SK-N-SH (cell line): Measurements from ENCODE around the gene LRP4. TPM values are rescaled to one million over a fixed set of nuclear protein-coding genes. Genes with fewer than 3 reads are reported as not detected.

Source experiments
- CTCF ChIA-PET: fragments of 300-600, 350-600 bp; formaldehyde crosslinking; extraction: SDS; loops from one replicate; lab custom pipeline; 2021; lab: Yijun Ruan, JAX
- POLR2A ChIA-PET: fragments of 350-600 bp; sonication (Branson Sonifier 250); formaldehyde crosslinking; extraction: SDS; loops from one replicate; lab custom pipeline; 2020; ENCODE audit warnings: antibody characterized with exemption, inconsistent platforms; lab: Yijun Ruan, JAX
- DNase-seq: peaks from one replicate; pipeline ENCODE4 v3.0.0; 2012
- H2AFZ ChIP-seq: fragments of 200-600 bp; sonication (generic); 2 replicates; pipeline ENCODE4 v1.8.1; 2016; ENCODE audit warnings: antibody characterized with exemption, mild to moderate bottlenecking, low read depth
- H3F3A ChIP-seq: fragments of 200-600 bp; sonication (generic); replicated peaks from 2 replicates; pipeline ENCODE3; 2016; ENCODE audit warnings: antibody characterized with exemption, mild to moderate bottlenecking; ENCODE audit not compliant: insufficient read depth
- H3K27ac ChIP-seq, 2 experiments: fragments of 200-500 bp in 1 of 2; fragments of 200-600 bp in 1 of 2; sonication (Bioruptor generic) in 1 of 2; sonication (generic), shearing (Covaris generic) in 1 of 2; 2 replicates each; pipeline versions ENCODE4 v1.5.1 to v1.6.1; 2014 to 2016; ENCODE audit warnings: low read depth in 2 of 2, inconsistent platforms in 1 of 2, low read length in 1 of 2, mild to moderate bottlenecking in 1 of 2, mixed read lengths in 1 of 2
- H3K27me3 ChIP-seq: fragments of 200-600 bp; sonication (generic), shearing (Covaris generic); 2 replicates; pipeline ENCODE4 v1.6.1; 2016; ENCODE audit warnings: mixed run types; ENCODE audit not compliant: insufficient read depth
- H3K36me3 ChIP-seq, 2 experiments: fragments of 200-500 bp in 1 of 2; fragments of 200-600 bp in 1 of 2; sonication (Bioruptor generic) in 1 of 2; sonication (generic) in 1 of 2; replicated peaks in 1 of 2; 2 replicates each; pipeline versions ENCODE3 to v1.5.1; 2014 to 2016; ENCODE audit warnings: low read length in 1 of 2, mild to moderate bottlenecking in 1 of 2; ENCODE audit not compliant: insufficient read depth in 2 of 2, control insufficient read depth in 1 of 2
- H3K4me1 ChIP-seq, 2 experiments: fragments of 200-500 bp in 1 of 2; fragments of 200-600 bp in 1 of 2; sonication (Bioruptor generic) in 1 of 2; sonication (generic), shearing (Covaris generic) in 1 of 2; 2 replicates each; pipeline versions ENCODE4 v1.5.1 to v1.6.1; 2014 to 2016; ENCODE audit warnings: low read depth in 1 of 2, low read length in 1 of 2, mixed run types in 1 of 2; ENCODE audit not compliant: insufficient read depth in 2 of 2, control insufficient read depth in 1 of 2
- H3K4me2 ChIP-seq: fragments of 200-600 bp; sonication (generic), shearing (Covaris generic); 2 replicates; pipeline ENCODE4 v1.6.1; 2017; ENCODE audit warnings: mixed run types
- H3K4me3 ChIP-seq, 2 experiments: fragments of 200-500 bp in 1 of 2; fragments of 200-600 bp in 1 of 2; sonication (Bioruptor generic) in 1 of 2; sonication (generic), shearing (Covaris generic) in 1 of 2; 2 replicates each; pipeline versions ENCODE4 v1.5.1 to v1.8.1; 2014 to 2016; ENCODE audit warnings: low read depth in 2 of 2, inconsistent platforms in 1 of 2, low read length in 1 of 2, mild to moderate bottlenecking in 1 of 2, mixed read lengths in 1 of 2, moderate library complexity in 1 of 2
- H3K79me2 ChIP-seq: fragments of 200-600 bp; sonication (generic); 2 replicates; pipeline ENCODE4 v1.8.1; 2017; ENCODE audit warnings: mild to moderate bottlenecking; ENCODE audit not compliant: insufficient read depth
- H3K9ac ChIP-seq: fragments of 200-600 bp; sonication (generic); 2 replicates; pipeline ENCODE4 v1.6.1; 2017; ENCODE audit warnings: mixed run types
- H3K9me2 ChIP-seq: fragments of 200-600 bp; sonication (generic); 2 replicates; pipeline ENCODE4 v1.6.1; 2017; ENCODE audit warnings: mixed run types
- H3K9me3 ChIP-seq: fragments of 200-600 bp; sonication (generic); 2 replicates; pipeline ENCODE4 v1.6.1; 2017; ENCODE audit warnings: mixed run types, mild to moderate bottlenecking, moderate library complexity
- H4K20me1 ChIP-seq: fragments of 200-600 bp; sonication (generic); 2 replicates; pipeline ENCODE4 v1.6.1; 2017; ENCODE audit warnings: mild to moderate bottlenecking, mixed run types; ENCODE audit not compliant: insufficient read depth
- EZH2phosphoT487 ChIP-seq: fragments of 200-600 bp; sonication (generic); IDR thresholded peaks from 2 replicates; pipeline ENCODE4 v1.6.1; 2017; ENCODE audit warnings: low read depth, mixed run types, mild to moderate bottlenecking, antibody characterized with exemption, moderate library complexity, borderline replicate concordance
- FOSL2 ChIP-seq: IDR thresholded peaks from 2 replicates; pipeline ENCODE4 v1.4.0; 2012; ENCODE audit warnings: low read depth, mild to moderate bottlenecking, moderate library complexity, borderline replicate concordance
- FOXJ3 ChIP-seq: sonication (generic); formaldehyde crosslinking; IDR thresholded peaks from 2 replicates; pipeline ENCODE4 v1.5.1; 2020; ENCODE audit warnings: mild to moderate bottlenecking, missing genetic modification reagents
- FOXM1 ChIP-seq: IDR thresholded peaks from 2 replicates; pipeline ENCODE4 v1.4.0; 2012; ENCODE audit warnings: low read depth, mild to moderate bottlenecking
- GATA2 ChIP-seq: sonication (generic); formaldehyde crosslinking; IDR thresholded peaks from 2 replicates; pipeline ENCODE4 v1.5.0; 2020; ENCODE audit warnings: mild to moderate bottlenecking, missing genetic modification reagents
- MEF2A ChIP-seq: IDR thresholded peaks from 2 replicates; pipeline ENCODE4 v1.4.0; 2012; ENCODE audit warnings: low read depth, borderline replicate concordance
- NFIC ChIP-seq: IDR thresholded peaks from 2 replicates; pipeline ENCODE4 v1.4.0; 2012; ENCODE audit warnings: borderline replicate concordance
- POLR2AphosphoS5 ChIP-seq: IDR thresholded peaks from 2 replicates; pipeline ENCODE4 v1.6.1; 2012; ENCODE audit warnings: low read depth, low read length
- RCOR1 ChIP-seq: fragments of 150-350 bp; IDR thresholded peaks from 2 replicates; pipeline ENCODE4 v1.6.1; 2017; ENCODE audit warnings: antibody characterized with exemption, low read length
- RXRA ChIP-seq: IDR thresholded peaks from 2 replicates; pipeline ENCODE4 v1.4.0; 2012; ENCODE audit warnings: low read depth, mild to moderate bottlenecking, borderline replicate concordance
- SIN3A ChIP-seq: IDR thresholded peaks from 2 replicates; pipeline ENCODE4 v1.6.1; 2012; ENCODE audit warnings: low read depth, mild to moderate bottlenecking, low read length, moderate library complexity, borderline replicate concordance
- TCF12 ChIP-seq: IDR thresholded peaks from 2 replicates; pipeline ENCODE4 v1.4.0; 2012
- TEAD4 ChIP-seq: IDR thresholded peaks from 2 replicates; pipeline ENCODE4 v1.4.0; 2012; ENCODE audit warnings: mild to moderate bottlenecking, borderline replicate concordance; ENCODE audit not compliant: insufficient read depth
- YY1 ChIP-seq: IDR thresholded peaks from 2 replicates; pipeline ENCODE4 v1.4.0; 2012; ENCODE audit warnings: low read depth, mild to moderate bottlenecking
- WGBS: methylation state at CpG from one replicate; pipeline ENCODE4 v1.1.6; 2017; ENCODE audit warnings: low lambda C conversion rate; 5-methylcytosine and 5-hydroxymethylcytosine counted together
- polyA plus RNA-seq, 3 experiments: library from polyadenylated mRNA; depleted of rRNA; stranded (reverse); fragments of >200 nt; gene quantifications; 2 replicates each; pipeline ENCODE4 v1.2.3, GENCODE V29; 2012
- TF ChIP-seq, protein P1 (sequence below): IDR thresholded peaks from 2 replicates; pipeline ENCODE4 v1.4.0; 2012; ENCODE audit warnings: low read depth, borderline replicate concordance
- TF ChIP-seq, protein P2 (sequence below): IDR thresholded peaks from 2 replicates; pipeline ENCODE4 v1.4.0; 2012; ENCODE audit warnings: low read depth, borderline replicate concordance
- TF ChIP-seq, protein P3 (sequence below): IDR thresholded peaks from 2 replicates; pipeline ENCODE4; 2012
- TF ChIP-seq, protein P4 (sequence below): IDR thresholded peaks from 2 replicates; pipeline ENCODE4 v1.4.0; 2012; ENCODE audit warnings: low read depth
- TF ChIP-seq, protein P5 (sequence below): fragments of 150-350 bp; IDR thresholded peaks from 2 replicates; pipeline ENCODE4 v1.6.1; 2017; ENCODE audit warnings: antibody characterized with exemption, low read length, low read depth, borderline replicate concordance
- TF ChIP-seq, protein P6 (sequence below): fragments of 200-600 bp; sonication (generic); IDR thresholded peaks from 2 replicates; pipeline ENCODE4 v1.6.1; 2017; ENCODE audit warnings: antibody characterized with exemption, mild to moderate bottlenecking, moderate library complexity

The LRP4 gene
- polyA plus RNA-seq, 1 of the 3 experiments (the other 2 are of a cell fraction), result 10.9 TPM

DNA sequence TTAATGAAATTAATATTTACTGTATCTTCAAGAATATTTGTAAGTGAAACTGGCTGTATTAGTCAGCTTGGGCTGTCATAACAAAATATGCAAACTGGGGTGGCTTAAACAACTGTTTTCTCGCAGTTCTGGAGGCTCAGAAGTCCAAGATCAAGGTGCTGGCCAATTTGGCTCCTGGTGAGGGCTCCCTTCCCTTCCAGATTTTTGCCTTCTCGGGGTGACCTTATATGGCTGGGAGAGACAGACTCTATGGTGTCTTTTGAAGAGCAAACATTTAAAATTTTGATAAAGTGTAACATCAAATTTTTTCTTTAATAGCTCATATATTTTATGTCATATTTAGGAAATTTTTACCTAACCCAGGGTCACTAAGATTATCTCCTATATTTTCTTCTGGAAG, 48.4 kb upstream of the LRP4 start:
- Histone ChIP-seq H3K79me2 (peaks cover 32% of the 10 kb centered on the region), H3K9me3 (no peaks in the 10 kb centered on the region), H3K27me3 (no peaks in the 10 kb centered on the region), H4K20me1 (no peaks in the 10 kb centered on the region), H3K27ac (no peak overlapping the region)
- WGBS, result 95% methylated on average over 2 of the region's 2 CpGs
- DNase-seq, result no peak
- POLR2A ChIA-PET, result no interaction called here
- TF ChIP-seq RXRA (no peak), GATA2 (no peak), MEF2A (no peak), FOSL2 (no peak), TCF12 (no peak), YY1 (no peak), TEAD4 (no peak), FOXM1 (no peak), POLR2AphosphoS5 (no peak), FOXJ3 (CRISPR knock-in tag) (no peak), SIN3A (no peak), EZH2phosphoT487 (no peak), RCOR1 (no peak), NFIC (no peak)
- TF ChIP-seq, protein P1, sequence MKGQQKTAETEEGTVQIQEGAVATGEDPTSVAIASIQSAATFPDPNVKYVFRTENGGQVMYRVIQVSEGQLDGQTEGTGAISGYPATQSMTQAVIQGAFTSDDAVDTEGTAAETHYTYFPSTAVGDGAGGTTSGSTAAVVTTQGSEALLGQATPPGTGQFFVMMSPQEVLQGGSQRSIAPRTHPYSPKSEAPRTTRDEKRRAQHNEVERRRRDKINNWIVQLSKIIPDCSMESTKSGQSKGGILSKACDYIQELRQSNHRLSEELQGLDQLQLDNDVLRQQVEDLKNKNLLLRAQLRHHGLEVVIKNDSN, result no peak
- TF ChIP-seq, protein P2, sequence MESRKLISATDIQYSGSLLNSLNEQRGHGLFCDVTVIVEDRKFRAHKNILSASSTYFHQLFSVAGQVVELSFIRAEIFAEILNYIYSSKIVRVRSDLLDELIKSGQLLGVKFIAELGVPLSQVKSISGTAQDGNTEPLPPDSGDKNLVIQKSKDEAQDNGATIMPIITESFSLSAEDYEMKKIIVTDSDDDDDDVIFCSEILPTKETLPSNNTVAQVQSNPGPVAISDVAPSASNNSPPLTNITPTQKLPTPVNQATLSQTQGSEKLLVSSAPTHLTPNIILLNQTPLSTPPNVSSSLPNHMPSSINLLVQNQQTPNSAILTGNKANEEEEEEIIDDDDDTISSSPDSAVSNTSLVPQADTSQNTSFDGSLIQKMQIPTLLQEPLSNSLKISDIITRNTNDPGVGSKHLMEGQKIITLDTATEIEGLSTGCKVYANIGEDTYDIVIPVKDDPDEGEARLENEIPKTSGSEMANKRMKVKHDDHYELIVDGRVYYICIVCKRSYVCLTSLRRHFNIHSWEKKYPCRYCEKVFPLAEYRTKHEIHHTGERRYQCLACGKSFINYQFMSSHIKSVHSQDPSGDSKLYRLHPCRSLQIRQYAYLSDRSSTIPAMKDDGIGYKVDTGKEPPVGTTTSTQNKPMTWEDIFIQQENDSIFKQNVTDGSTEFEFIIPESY, result no peak
- TF ChIP-seq, protein P3, sequence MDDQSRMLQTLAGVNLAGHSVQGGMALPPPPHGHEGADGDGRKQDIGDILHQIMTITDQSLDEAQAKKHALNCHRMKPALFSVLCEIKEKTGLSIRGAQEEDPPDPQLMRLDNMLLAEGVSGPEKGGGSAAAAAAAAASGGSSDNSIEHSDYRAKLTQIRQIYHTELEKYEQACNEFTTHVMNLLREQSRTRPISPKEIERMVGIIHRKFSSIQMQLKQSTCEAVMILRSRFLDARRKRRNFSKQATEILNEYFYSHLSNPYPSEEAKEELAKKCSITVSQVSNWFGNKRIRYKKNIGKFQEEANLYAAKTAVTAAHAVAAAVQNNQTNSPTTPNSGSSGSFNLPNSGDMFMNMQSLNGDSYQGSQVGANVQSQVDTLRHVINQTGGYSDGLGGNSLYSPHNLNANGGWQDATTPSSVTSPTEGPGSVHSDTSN, result no peak
- TF ChIP-seq, protein P4, sequence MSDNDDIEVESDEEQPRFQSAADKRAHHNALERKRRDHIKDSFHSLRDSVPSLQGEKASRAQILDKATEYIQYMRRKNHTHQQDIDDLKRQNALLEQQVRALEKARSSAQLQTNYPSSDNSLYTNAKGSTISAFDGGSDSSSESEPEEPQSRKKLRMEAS, result no peak
- TF ChIP-seq, protein P5, sequence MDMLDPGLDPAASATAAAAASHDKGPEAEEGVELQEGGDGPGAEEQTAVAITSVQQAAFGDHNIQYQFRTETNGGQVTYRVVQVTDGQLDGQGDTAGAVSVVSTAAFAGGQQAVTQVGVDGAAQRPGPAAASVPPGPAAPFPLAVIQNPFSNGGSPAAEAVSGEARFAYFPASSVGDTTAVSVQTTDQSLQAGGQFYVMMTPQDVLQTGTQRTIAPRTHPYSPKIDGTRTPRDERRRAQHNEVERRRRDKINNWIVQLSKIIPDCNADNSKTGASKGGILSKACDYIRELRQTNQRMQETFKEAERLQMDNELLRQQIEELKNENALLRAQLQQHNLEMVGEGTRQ, result no peak
- TF ChIP-seq, protein P6, sequence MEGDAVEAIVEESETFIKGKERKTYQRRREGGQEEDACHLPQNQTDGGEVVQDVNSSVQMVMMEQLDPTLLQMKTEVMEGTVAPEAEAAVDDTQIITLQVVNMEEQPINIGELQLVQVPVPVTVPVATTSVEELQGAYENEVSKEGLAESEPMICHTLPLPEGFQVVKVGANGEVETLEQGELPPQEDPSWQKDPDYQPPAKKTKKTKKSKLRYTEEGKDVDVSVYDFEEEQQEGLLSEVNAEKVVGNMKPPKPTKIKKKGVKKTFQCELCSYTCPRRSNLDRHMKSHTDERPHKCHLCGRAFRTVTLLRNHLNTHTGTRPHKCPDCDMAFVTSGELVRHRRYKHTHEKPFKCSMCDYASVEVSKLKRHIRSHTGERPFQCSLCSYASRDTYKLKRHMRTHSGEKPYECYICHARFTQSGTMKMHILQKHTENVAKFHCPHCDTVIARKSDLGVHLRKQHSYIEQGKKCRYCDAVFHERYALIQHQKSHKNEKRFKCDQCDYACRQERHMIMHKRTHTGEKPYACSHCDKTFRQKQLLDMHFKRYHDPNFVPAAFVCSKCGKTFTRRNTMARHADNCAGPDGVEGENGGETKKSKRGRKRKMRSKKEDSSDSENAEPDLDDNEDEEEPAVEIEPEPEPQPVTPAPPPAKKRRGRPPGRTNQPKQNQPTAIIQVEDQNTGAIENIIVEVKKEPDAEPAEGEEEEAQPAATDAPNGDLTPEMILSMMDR, result no peak
- TF ChIP-seq, all 33 proteins: peak for 0
- Histone ChIP-seq H2AFZ (no peak overlapping the region), H3K9me2 (no peaks in the 10 kb centered on the region), H3K36me3 (peaks cover 0 to 15% of the 10 kb centered on the region in 2 experiments), H3F3A (peaks cover 11% of the 10 kb centered on the region), H3K4me3 (no peak overlapping the region), H3K4me1 (no peaks in the 10 kb centered on the region; a peak in 1 of 4 replicates), H3K9ac (no peak overlapping the region), H3K4me2 (no peak overlapping the region)
- CTCF ChIA-PET, result interaction anchor here (0.6 to 1.7 kb wide), 4 partner anchors 17 to 407 kb away, joined by 3 to 6 read pairs (median 5); no protein-coding TSS in a partner anchor
